ENCODE results near the gene DLG2. TPM values are rescaled to one million over a fixed set of nuclear protein-coding genes. Genes with fewer than 3 reads are reported as not detected.

Gene DLG2
- total and polyA plus RNA-seq, 9 of the 15 experiments (the other 6 are each of a cell fraction or from before 2014, with no cell fraction given): 0.52 to 1.6 (median 0.95) TPM

GRCh38 chr11:84780689-84781293 is 846.4 kb downstream of the DLG2 start:
- 0% methylated on average over 3 of the region's 3 CpGs for WGBS (ENCODE audit: insufficient coverage, low coverage, missing lambda C conversion rate)
- no peak overlapping the region for H3K9ac ChIP-seq (ENCODE audit: insufficient read depth in 1 of 2, low read depth in 2 of 2, low read length in 2 of 2)
- H4K20me1 ChIP-seq (replicated peaks; ENCODE audit: control insufficient read depth, insufficient read depth, low read length): no peaks in the 10 kb centered on the region
- intact Hi-C loops (cut with micrococcal nuclease) (no loop called here), in situ Hi-C loops (cut with MboI) (no loop called here)
- H3K4me3 ChIP-seq: no peak overlapping the region
- no peak for FAIRE-seq
- no peak overlapping the region for H3K27ac ChIP-seq (ENCODE audit: extremely low read depth, low read depth, low read length)
- H2AFZ ChIP-seq (ENCODE audit: low read depth, low read length): no peak overlapping the region
- H3K79me2 ChIP-seq (ENCODE audit: control insufficient read depth, insufficient read depth, low read length): no peaks in the 10 kb centered on the region
- POLR2A ChIA-PET: no interaction called here
- no peaks in the 10 kb centered on the region for H3K27me3 ChIP-seq (ENCODE audit: control insufficient read depth in 2 of 2, insufficient read depth in 2 of 2, low read length in 2 of 2)
- no peaks in the 10 kb centered on the region for H3K36me3 ChIP-seq (ENCODE audit: control insufficient read depth, insufficient read depth, low read length)
- CTCF ChIA-PET (ENCODE audit: low intra/inter-chr PET ratio): no interaction called here
- no peak for DNase-seq (ENCODE audit: extremely low read depth in 1 of 4, low spot score in 3 of 4)
- H3K9me1 ChIP-seq (ENCODE audit: control insufficient read depth, insufficient read depth, low read length): no peaks in the 10 kb centered on the region
- no peak for ATAC-seq
- H3K9me3 ChIP-seq (replicated peaks; ENCODE audit: control insufficient read depth, insufficient read depth, low read depth, low read length): no peaks in the 10 kb centered on the region
- H3K4me2 ChIP-seq (ENCODE audit: insufficient read depth, low read length): no peak overlapping the region
- H3K4me1 ChIP-seq (replicated peaks in 1 of 2; ENCODE audit: control insufficient read depth in 2 of 2, insufficient read depth in 2 of 2, low read length in 2 of 2): no peaks in the 10 kb centered on the region
- BruUV-seq (replicated peaks): no TSS peak
- TF ChIP-seq SIX5 (IDR thresholded peaks at IDR 0.05; ENCODE audit: borderline replicate concordance in 1 of 2, insufficient read depth in 1 of 2, low read depth in 1 of 2, low read length in 2 of 2): no peak
- TF ChIP-seq RBM34 (IDR thresholded peaks at IDR 0.05; ENCODE audit: borderline replicate concordance, insufficient read depth, low read length): no peak
- no peak for TF ChIP-seq ZNF695 (CRISPR knock-in tag; IDR thresholded peaks at IDR 0.05)
- no peak for TF ChIP-seq KDM2B (CRISPR knock-in tag; IDR thresholded peaks at IDR 0.05)
- TF ChIP-seq ZNF224 (CRISPR knock-in tag; IDR thresholded peaks at IDR 0.05): no peak
- TF ChIP-seq SIN3A (IDR thresholded peaks at IDR 0.05; ENCODE audit: borderline replicate concordance in 2 of 2, control insufficient read depth in 1 of 2, low read depth in 2 of 2, low read length in 2 of 2): no peak
- TF ChIP-seq SP2 (IDR thresholded peaks at IDR 0.05; ENCODE audit: extremely low read depth, low read depth, low read length, poor library complexity, severe bottlenecking): no peak
- TF ChIP-seq C11orf30 (IDR thresholded peaks at IDR 0.05; ENCODE audit: low read depth): no peak
- TF ChIP-seq, protein P1, sequence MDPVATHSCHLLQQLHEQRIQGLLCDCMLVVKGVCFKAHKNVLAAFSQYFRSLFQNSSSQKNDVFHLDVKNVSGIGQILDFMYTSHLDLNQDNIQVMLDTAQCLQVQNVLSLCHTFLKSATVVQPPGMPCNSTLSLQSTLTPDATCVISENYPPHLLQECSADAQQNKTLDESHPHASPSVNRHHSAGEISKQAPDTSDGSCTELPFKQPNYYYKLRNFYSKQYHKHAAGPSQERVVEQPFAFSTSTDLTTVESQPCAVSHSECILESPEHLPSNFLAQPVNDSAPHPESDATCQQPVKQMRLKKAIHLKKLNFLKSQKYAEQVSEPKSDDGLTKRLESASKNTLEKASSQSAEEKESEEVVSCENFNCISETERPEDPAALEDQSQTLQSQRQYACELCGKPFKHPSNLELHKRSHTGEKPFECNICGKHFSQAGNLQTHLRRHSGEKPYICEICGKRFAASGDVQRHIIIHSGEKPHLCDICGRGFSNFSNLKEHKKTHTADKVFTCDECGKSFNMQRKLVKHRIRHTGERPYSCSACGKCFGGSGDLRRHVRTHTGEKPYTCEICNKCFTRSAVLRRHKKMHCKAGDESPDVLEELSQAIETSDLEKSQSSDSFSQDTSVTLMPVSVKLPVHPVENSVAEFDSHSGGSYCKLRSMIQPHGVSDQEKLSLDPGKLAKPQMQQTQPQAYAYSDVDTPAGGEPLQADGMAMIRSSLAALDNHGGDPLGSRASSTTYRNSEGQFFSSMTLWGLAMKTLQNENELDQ (CRISPR knock-in tag; IDR thresholded peaks at IDR 0.05; ENCODE audit: borderline replicate concordance): no peak
- no peak for TF ChIP-seq PTRF (tag; IDR thresholded peaks at IDR 0.05)
- TF ChIP-seq ZNF592 (IDR thresholded peaks at IDR 0.05): no peak
- no peak for TF ChIP-seq ZEB2 (IDR thresholded peaks at IDR 0.05)
- no peak for TF ChIP-seq SREBF2 (CRISPR knock-in tag; IDR thresholded peaks at IDR 0.05)
- TF ChIP-seq TBP (optimal IDR thresholded peaks at IDR 0.05; ENCODE audit: low read depth, low read length): no peak
- TF ChIP-seq SRSF1 (IDR thresholded peaks at IDR 0.05; ENCODE audit: low read depth, low read length): no peak

Measured in K562 (cell line).